ENCODE results near the gene DIRAS1.
"Not testable (repeated sequence)": the region's sequence is repeated elsewhere in the genome, so short reads cannot be mapped to it uniquely, and the experiment has no call there.

DIRAS1 gene

DNA sequence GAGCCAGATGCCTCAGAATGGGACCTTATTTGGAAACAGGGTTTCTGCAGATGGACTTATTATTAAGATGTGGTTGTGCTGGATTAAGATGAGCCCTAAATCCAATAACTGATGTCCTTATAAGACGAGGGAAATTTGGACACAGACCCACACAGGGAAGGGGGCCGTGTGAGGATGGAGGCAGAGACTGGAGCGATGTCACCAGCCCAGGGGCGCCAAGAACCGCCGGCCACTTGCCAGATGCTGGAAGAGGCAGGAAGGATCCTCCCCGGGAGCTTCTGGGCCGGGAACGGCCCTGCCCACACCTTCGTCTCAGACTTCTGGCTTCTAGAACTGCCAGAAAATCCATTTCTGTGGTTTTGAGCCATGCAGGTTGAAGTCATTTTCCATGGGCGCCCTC lies 45.3 kb downstream of the DIRAS1 start:
- Histone ChIP-seq H3K9ac (ENCODE audit: low read length) (no peak overlapping the region), H3K36me3 (ENCODE audit: control insufficient read depth, insufficient read depth, low read length) (no peaks in the 10 kb centered on the region), H3K4me3 (ENCODE audit: low read length) (no peak overlapping the region), H3K9me3 (ENCODE audit: control insufficient read depth, low read length) (no peaks in the 10 kb centered on the region), H3K4me1 (ENCODE audit: control insufficient read depth, insufficient read depth, low read length) (no peaks in the 10 kb centered on the region), H3K27me3 (ENCODE audit: control insufficient read depth, insufficient read depth, low read length) (no peaks in the 10 kb centered on the region)

DNA sequence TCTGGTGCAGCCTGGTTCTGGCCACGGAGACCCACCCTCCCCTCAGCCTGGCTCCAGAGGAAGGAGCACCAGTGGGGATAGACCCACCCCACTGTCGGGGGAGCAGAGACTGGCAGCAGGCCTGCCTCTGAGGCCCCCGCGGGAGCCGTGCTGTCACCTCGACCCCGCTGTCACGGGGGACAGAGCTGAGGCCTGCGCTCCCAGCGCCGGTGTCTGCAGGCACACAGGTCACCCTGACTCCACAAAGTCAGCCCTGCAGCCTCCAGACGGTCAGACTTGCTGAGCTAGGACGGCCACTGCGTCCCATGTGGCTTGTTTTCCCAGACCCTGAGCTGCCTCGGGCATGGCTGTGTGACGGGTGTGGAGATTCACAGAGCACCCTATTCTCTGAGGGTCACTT lies 51.0 kb downstream of the DIRAS1 start:
- no peak overlapping the region for H3K9ac ChIP-seq (ENCODE audit: low read length)
- H3K9me3 ChIP-seq (ENCODE audit: control insufficient read depth, low read length), result no peaks in the 10 kb centered on the region
- no peaks in the 10 kb centered on the region for H3K36me3 ChIP-seq (ENCODE audit: control insufficient read depth, insufficient read depth, low read length)
- no peak overlapping the region for H3K4me3 ChIP-seq (ENCODE audit: low read length)
- no peaks in the 10 kb centered on the region for H3K27me3 ChIP-seq (ENCODE audit: control insufficient read depth, insufficient read depth, low read length)
- H3K4me1 ChIP-seq (ENCODE audit: control insufficient read depth, insufficient read depth, low read length), result no peaks in the 10 kb centered on the region

DNA sequence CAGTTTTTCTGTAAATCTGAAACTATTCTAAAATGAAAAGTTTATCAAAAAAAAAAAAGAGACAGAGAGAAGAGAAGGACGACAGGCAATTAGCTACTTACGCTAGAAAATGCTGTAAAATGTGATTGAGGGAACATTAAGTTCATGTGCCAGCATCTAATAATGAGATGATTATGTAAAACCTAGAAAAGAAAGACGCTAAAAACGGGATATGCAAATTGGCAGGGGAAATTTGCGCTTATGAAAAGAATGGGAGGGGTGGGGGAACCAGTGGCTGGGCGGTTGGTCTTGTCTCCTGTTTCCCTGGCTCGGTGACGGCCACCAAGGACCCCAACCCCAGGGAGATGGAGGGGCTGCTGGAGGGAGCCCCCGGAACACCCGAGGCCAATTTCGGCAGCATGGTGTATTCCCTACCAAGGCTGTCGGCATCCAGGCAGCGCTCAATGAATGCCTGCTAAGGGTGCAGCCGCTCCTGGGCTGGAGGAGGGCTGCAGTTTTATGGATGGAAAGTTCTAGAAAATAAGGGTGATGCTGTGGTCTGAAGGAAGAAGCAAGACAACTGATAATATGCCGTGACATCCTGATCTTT lies 52.9 kb downstream of the DIRAS1 start:
- no peaks in the 10 kb centered on the region for H3K9me3 ChIP-seq (ENCODE audit: control insufficient read depth, low read length)
- no peaks in the 10 kb centered on the region for H3K27me3 ChIP-seq (ENCODE audit: control insufficient read depth, insufficient read depth, low read length)
- H3K4me3 ChIP-seq (ENCODE audit: low read length), result no peak overlapping the region
- no peaks in the 10 kb centered on the region for H3K36me3 ChIP-seq (ENCODE audit: control insufficient read depth, insufficient read depth, low read length)
- no peak overlapping the region for H3K9ac ChIP-seq (ENCODE audit: low read length)
- no peaks in the 10 kb centered on the region for H3K4me1 ChIP-seq (ENCODE audit: control insufficient read depth, insufficient read depth, low read length)

GRCh38 chr19:2667349-2667748 lies 53.8 kb downstream of the DIRAS1 start:
- not testable (repeated sequence) for H3K4me1 ChIP-seq (ENCODE audit: control insufficient read depth, insufficient read depth, low read length); H3K4me3 ChIP-seq (ENCODE audit: low read length)

DNA sequence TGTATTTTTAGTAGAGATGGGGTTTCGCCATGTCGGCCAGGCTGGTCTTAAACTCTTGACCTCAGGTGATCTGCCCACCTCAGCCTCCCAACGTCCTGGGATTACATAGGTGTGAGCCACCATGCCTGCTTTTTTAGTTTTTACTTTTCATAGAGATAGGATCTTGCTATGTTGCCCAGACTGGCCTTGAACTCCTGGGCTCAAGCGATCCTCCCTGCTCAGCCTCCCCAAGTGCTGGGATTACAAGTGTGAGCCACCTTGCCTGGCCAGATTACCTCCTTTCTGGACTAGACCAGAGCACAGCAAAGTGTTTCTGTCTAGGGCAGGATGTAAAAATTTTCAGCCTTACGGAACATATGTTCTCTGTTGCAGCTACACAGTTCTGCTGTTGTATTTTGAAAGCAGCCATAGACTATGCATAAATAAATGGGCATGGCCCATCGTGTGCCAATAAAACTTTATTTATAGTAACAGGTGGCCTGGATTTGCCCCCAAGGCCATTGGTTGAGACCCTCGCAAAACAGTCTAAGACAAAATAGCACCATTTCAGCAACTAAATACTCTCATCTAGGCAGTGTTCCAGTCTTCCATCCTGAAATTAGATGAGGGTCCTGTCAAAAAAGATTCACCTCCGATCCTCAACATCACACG lies 54.7 kb downstream of the DIRAS1 start:
- H3K9ac ChIP-seq (ENCODE audit: low read length), result no peak overlapping the region
- no peaks in the 10 kb centered on the region for H3K36me3 ChIP-seq (ENCODE audit: control insufficient read depth, insufficient read depth, low read length)
- no peak overlapping the region for H3K4me3 ChIP-seq (ENCODE audit: low read length)
- H3K27me3 ChIP-seq (ENCODE audit: control insufficient read depth, insufficient read depth, low read length), result no peaks in the 10 kb centered on the region
- H3K9me3 ChIP-seq (ENCODE audit: control insufficient read depth, low read length), result no peaks in the 10 kb centered on the region
- no peaks in the 10 kb centered on the region for H3K4me1 ChIP-seq (ENCODE audit: control insufficient read depth, insufficient read depth, low read length)

More at GRCh38 chr19:2667349-2667748, 53.8 kb downstream of the DIRAS1 start:
- H3K36me3 ChIP-seq (ENCODE audit: control insufficient read depth, insufficient read depth, low read length); H3K9me3 ChIP-seq (ENCODE audit: control insufficient read depth, low read length); H3K9ac ChIP-seq (ENCODE audit: low read length); H3K27me3 ChIP-seq (ENCODE audit: control insufficient read depth, insufficient read depth, low read length): not testable (repeated sequence)

DNA sequence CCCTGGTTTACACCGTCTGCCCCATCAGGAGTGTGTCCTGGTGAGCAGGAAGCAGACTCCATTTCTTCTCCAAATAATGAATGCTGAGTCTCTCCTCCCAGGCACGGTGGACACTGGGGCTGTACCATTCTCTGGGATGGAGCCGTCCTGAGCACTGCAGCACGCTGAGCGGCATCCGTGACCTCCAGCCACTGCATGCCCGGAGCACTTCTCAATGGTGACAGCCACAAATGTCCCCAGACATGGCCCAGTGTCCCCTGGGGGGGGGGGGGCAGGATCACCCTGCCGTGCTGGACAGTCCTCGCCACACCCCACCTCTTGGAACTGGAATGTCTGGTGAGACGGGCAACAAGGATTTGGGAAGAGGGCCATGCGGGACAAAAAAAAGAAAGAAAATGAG lies 56.1 kb downstream of the DIRAS1 start:
- Histone ChIP-seq H3K36me3 (ENCODE audit: control insufficient read depth, insufficient read depth, low read length) (no peaks in the 10 kb centered on the region), H3K4me1 (ENCODE audit: control insufficient read depth, insufficient read depth, low read length) (no peaks in the 10 kb centered on the region), H3K9ac (ENCODE audit: low read length) (no peak overlapping the region), H3K27me3 (ENCODE audit: control insufficient read depth, insufficient read depth, low read length) (no peaks in the 10 kb centered on the region), H3K9me3 (ENCODE audit: control insufficient read depth, low read length) (no peaks in the 10 kb centered on the region), H3K4me3 (ENCODE audit: low read length) (no peak overlapping the region)
